ENCODE data around the gene SCARB1.

Gene SCARB1

DNA sequence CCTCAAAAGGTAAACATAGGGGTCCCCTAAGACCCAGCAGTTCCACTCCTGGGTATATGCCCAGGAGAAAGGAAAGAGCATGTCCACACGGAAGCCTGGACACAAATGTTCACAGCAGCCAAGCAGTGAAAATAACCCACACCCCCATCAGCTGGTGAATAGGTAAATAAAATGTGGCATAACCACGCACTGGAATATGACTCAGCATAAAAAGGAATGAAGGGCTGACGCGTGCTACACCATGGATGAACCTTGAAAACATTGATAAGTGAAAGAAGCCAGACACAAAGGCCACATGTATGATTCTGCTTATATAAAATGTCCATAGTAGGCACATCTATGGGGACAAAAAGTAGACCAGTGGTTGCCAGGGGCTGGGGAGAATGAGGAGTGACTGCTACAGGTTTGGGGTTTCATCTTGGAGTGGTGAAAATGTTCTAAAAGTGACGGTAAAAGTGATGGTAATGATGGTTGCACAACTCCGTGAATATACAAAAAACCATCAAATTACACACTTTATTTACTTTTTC is 3.8 kb upstream of the SCARB1 start:
- H3K36me3 ChIP-seq (ENCODE audit: control insufficient read depth in 1 of 2, insufficient read depth in 2 of 2, low read length in 2 of 2) = no peaks in the 10 kb centered on the region
- no peaks in the 10 kb centered on the region for H3K9me3 ChIP-seq (ENCODE audit: control insufficient read depth in 1 of 2, low read length in 2 of 2)
- no peak overlapping the region for H3K27ac ChIP-seq (ENCODE audit: low read length)
- peaks cover 5 to 10% of the 10 kb centered on the region in 2 donors for H3K4me1 ChIP-seq (ENCODE audit: control insufficient read depth in 1 of 2, insufficient read depth in 2 of 2, low read length in 2 of 2)
- no peak overlapping the region for H3K4me3 ChIP-seq (ENCODE audit: low read depth in 1 of 2, low read length in 2 of 2)
- no peaks in the 10 kb centered on the region for H3K27me3 ChIP-seq (ENCODE audit: low read depth, low read length)

DNA sequence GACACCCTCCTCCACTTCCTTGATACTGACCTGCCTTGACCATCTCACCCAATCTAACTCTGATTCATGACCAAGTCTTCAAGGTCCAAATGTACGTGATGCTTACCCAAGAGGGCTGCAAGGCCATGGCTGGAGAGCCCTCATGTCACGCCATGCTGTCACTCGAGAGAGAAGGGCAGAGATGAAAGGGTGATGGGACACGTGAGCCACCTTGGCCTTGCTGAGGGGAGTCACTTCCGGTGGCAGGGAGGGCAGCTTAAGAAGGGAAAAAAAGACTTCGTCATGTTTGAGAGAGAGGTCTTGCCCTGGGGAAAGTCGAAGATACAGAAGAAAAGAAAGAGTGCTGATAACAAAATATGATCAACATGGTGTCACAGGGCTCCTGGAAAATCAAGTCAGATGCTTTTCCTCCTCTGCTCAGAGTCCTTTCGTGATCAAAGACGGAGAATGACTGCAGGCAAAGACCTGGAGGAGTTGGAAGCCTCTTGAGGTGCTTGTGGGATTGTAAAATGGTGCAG is 3.3 kb upstream of the SCARB1 start:
- Histone ChIP-seq H3K4me1 (ENCODE audit: control insufficient read depth in 1 of 2, insufficient read depth in 2 of 2, low read length in 2 of 2) (peaks cover 5 to 12% of the 10 kb centered on the region in 2 donors), H3K4me3 (ENCODE audit: low read depth in 1 of 2, low read length in 2 of 2) (no peak overlapping the region), H3K27me3 (ENCODE audit: low read depth, low read length) (no peaks in the 10 kb centered on the region), H3K27ac (ENCODE audit: low read length) (no peak overlapping the region), H3K36me3 (ENCODE audit: control insufficient read depth in 1 of 2, insufficient read depth in 2 of 2, low read length in 2 of 2) (no peaks in the 10 kb centered on the region), H3K9me3 (ENCODE audit: control insufficient read depth in 1 of 2, low read length in 2 of 2) (no peaks in the 10 kb centered on the region)

DNA sequence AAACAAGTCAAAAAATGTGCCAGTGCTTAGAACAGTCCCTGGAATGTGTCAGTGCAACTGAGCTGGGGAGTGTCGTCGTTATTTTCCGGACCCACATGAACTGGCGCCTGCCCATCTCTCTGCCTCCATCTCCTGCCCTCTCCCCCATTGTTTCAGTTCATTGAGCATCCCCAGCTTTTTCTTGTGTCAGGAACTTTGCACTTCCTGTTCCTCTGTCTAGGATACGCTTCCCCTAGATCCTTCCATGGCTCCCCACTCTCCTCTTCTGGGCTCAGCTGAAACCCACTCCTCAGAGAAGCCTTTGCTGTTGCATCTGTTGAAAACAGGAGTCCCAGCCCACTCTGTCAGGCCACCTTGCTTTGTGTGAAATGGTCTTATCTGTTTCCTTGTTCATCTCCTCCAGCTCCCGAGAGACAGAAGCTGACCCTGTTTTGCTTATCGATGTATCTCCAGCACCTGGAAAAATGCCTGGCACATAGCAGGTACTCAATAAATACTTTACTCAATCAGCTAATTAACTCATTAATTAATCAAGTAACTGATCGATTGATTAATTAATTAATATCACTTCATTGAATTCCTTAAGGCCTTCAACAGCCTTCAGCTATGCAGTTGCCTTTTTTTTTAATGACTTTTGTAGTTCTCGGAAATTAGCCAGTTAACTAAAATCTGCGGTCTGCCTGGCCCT is 2.7 kb upstream of the SCARB1 start:
- Histone ChIP-seq H3K27ac (ENCODE audit: low read length) (no peak overlapping the region), H3K4me3 (ENCODE audit: low read depth in 1 of 2, low read length in 2 of 2) (no peak overlapping the region), H3K36me3 (ENCODE audit: control insufficient read depth in 1 of 2, insufficient read depth in 2 of 2, low read length in 2 of 2) (no peaks in the 10 kb centered on the region), H3K4me1 (ENCODE audit: control insufficient read depth in 1 of 2, insufficient read depth in 2 of 2, low read length in 2 of 2) (peaks cover 5 to 12% of the 10 kb centered on the region in 2 donors), H3K27me3 (ENCODE audit: low read depth, low read length) (no peaks in the 10 kb centered on the region), H3K9me3 (ENCODE audit: control insufficient read depth in 1 of 2, low read length in 2 of 2) (no peaks in the 10 kb centered on the region)

DNA sequence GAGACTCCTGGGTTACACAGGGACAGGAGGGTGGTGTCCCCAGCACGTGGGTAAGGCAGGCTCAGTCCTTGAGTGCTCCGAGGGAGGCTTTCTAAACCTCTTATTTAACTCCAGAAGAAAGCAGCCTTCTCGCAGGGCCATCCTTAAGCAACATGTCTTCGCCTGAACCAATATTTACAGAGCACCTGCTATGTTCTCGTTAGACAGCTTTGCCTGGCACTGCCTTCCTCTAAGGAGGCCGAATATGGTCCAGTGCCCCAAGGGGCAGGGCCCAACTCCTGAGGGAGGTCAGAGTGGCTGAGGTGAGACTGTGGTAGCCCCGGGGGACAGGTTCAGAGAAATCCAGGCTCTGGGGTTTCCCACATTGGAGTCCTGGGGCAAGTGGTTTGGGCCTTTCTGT is 2.1 kb upstream of the SCARB1 start:
- no peaks in the 10 kb centered on the region for H3K36me3 ChIP-seq (ENCODE audit: control insufficient read depth in 1 of 2, insufficient read depth in 2 of 2, low read length in 2 of 2)
- no peak overlapping the region for H3K27ac ChIP-seq (ENCODE audit: low read length)

DNA sequence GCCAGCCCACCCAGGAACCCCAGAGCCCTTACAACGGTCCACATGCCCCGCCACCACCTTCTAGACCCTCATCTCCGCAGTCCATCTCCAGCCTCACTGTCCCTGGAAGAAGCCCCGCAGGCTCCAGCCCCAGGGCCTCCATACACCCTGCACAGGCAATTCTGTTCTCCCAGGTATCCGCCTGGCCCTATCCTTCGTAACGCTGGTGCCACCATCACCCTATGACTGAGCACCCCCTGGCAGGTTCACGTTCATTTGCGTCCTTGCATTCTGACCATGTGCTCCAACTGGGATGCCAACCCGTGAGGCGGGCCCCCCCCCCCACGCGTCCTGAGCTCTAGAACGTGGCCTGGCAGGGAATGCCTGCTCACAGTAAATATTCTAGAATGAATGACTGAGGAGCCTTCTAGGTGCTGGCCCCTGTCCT is 675 bp upstream of the SCARB1 start:
- Histone ChIP-seq H3K27me3 (ENCODE audit: low read depth, low read length) (no peaks in the 10 kb centered on the region), H3K9me3 (ENCODE audit: control insufficient read depth in 1 of 2, low read length in 2 of 2) (no peaks in the 10 kb centered on the region), H3K4me1 (ENCODE audit: control insufficient read depth in 1 of 2, insufficient read depth in 2 of 2, low read length in 2 of 2) (peaks cover 5 to 19% of the 10 kb centered on the region in 2 donors), H3K27ac (ENCODE audit: low read length) (no peak overlapping the region), H3K4me3 (ENCODE audit: low read depth in 1 of 2, low read length in 2 of 2) (peak overlapping the region; percentile 39 to 86), H3K36me3 (ENCODE audit: control insufficient read depth in 1 of 2, insufficient read depth in 2 of 2, low read length in 2 of 2) (no peaks in the 10 kb centered on the region)

More for the DNA sequence above, 2.1 kb upstream of the SCARB1 start:
- Histone ChIP-seq H3K4me1 (ENCODE audit: control insufficient read depth in 1 of 2, insufficient read depth in 2 of 2, low read length in 2 of 2) (peaks cover 5 to 15% of the 10 kb centered on the region in 2 donors), H3K9me3 (ENCODE audit: control insufficient read depth in 1 of 2, low read length in 2 of 2) (no peaks in the 10 kb centered on the region), H3K27me3 (ENCODE audit: low read depth, low read length) (no peaks in the 10 kb centered on the region), H3K4me3 (ENCODE audit: low read depth in 1 of 2, low read length in 2 of 2) (no peak overlapping the region)

DNA sequence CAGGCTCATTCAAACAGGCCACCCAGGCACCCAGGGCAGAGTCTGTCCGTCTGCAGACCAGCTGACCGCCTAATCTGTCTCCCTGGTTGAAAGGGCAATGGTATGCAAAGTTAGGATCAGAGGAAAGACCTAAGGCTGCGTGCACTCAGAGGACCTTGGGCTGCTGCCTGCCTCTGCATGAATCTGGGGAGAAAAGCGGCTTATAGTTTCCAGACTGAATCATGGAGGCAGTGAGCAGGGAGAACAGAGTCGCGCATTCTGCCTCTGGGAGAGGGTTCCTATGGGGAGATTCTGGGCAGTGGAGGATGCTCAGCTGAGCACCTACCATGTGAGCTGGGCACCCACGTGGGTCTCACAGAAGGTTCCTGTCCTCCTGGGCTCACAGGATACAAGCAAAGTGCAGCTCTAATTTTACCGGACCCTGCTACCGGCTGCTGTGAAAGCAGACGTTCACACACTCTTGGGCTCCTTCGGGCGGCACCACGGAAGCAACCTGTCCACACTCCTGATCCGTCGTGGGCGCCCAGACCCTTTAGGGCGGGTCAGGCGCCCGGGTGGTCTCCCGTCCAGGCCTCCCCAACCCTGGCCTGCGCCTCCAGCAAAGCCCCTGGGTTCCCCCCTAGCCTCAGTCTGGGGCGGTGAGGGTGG is 772 bp downstream of the SCARB1 start:
- H3K4me3 ChIP-seq (ENCODE audit: low read depth in 1 of 2, low read length in 2 of 2) = peak overlapping the region; percentile 55 to 86
- H3K4me1 ChIP-seq (ENCODE audit: control insufficient read depth in 1 of 2, insufficient read depth in 2 of 2, low read length in 2 of 2) = peaks cover 5 to 19% of the 10 kb centered on the region in 2 donors
- no peaks in the 10 kb centered on the region for H3K36me3 ChIP-seq (ENCODE audit: control insufficient read depth in 1 of 2, insufficient read depth in 2 of 2, low read length in 2 of 2)
- H3K9me3 ChIP-seq (ENCODE audit: control insufficient read depth in 1 of 2, low read length in 2 of 2) = no peaks in the 10 kb centered on the region
- no peaks in the 10 kb centered on the region for H3K27me3 ChIP-seq (ENCODE audit: low read depth, low read length)
- H3K27ac ChIP-seq (ENCODE audit: low read length) = no peak overlapping the region

DNA sequence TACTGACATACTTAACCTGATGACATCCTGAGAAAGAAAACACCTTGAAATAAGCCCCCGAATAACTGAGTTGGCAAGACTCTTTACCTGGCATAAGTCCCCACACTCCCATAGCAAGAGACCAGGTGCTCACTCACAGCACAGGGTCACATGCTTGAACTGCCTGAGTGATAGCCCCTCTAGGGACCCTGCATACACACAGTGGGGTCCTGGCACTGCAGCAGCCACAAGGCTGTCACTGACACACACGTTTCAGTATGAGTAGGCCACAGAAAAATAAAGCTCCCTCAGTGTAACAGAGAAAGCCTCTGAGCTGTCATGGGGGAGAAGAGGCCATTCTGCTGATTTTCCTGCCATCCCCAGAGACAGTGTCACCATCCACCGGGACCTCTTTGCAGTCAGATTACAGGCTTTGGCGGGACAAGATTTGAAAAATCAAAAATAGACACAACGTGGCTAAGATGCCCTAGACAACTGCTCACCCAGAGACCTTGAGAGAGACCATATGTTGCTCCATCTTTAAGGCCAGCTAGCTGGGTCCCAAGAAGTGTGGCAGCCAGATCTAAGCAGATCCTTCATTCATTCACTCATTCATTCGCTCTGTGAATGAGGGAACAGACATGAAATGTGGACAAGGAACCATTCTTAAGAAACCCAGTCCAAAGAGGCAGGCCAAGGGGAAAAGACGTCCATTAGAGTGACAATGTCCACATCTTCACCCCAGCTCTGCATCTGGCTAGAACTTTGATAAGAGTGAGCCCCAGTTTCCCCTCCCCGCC is 1.6 kb downstream of the SCARB1 start:
- no peak overlapping the region for H3K27ac ChIP-seq (ENCODE audit: low read length)
- H3K9me3 ChIP-seq (ENCODE audit: control insufficient read depth in 1 of 2, low read length in 2 of 2) = no peaks in the 10 kb centered on the region
- H3K27me3 ChIP-seq (ENCODE audit: low read depth, low read length) = no peaks in the 10 kb centered on the region
- peaks cover 5 to 19% of the 10 kb centered on the region in 2 donors for H3K4me1 ChIP-seq (ENCODE audit: control insufficient read depth in 1 of 2, insufficient read depth in 2 of 2, low read length in 2 of 2)
- H3K36me3 ChIP-seq (ENCODE audit: control insufficient read depth in 1 of 2, insufficient read depth in 2 of 2, low read length in 2 of 2) = no peaks in the 10 kb centered on the region
- H3K4me3 ChIP-seq (ENCODE audit: low read depth in 1 of 2, low read length in 2 of 2) = peak overlapping the region in 1 of 2 donors; percentile 86

DNA sequence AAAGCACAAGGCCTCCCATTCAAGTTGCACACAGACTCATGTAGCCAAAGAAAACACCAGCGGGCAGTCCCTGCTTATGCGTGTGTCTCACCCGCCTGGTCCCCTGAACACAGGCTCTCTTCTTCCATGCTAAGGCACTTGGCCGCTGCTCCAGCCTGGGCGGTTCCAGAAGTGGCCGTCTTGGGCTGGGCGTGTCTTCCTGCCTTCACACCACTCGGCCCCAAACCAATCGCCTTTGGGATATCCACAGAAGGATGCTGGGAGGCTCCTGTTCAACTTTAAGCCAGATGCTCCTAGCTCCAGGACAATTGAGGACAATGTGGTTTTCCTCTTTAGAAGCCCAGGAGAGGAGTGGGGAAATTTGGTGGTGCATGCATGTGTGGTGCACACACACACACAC is 2.2 kb downstream of the SCARB1 start:
- no peaks in the 10 kb centered on the region for H3K27me3 ChIP-seq (ENCODE audit: low read depth, low read length)
- H3K9me3 ChIP-seq (ENCODE audit: control insufficient read depth in 1 of 2, low read length in 2 of 2) = no peaks in the 10 kb centered on the region
- H3K36me3 ChIP-seq (ENCODE audit: control insufficient read depth in 1 of 2, insufficient read depth in 2 of 2, low read length in 2 of 2) = no peaks in the 10 kb centered on the region
- H3K4me1 ChIP-seq (ENCODE audit: control insufficient read depth in 1 of 2, insufficient read depth in 2 of 2, low read length in 2 of 2) = peaks cover 5 to 24% of the 10 kb centered on the region in 2 donors
- no peak overlapping the region for H3K27ac ChIP-seq (ENCODE audit: low read length)
- no peak overlapping the region for H3K4me3 ChIP-seq (ENCODE audit: low read depth in 1 of 2, low read length in 2 of 2)

DNA sequence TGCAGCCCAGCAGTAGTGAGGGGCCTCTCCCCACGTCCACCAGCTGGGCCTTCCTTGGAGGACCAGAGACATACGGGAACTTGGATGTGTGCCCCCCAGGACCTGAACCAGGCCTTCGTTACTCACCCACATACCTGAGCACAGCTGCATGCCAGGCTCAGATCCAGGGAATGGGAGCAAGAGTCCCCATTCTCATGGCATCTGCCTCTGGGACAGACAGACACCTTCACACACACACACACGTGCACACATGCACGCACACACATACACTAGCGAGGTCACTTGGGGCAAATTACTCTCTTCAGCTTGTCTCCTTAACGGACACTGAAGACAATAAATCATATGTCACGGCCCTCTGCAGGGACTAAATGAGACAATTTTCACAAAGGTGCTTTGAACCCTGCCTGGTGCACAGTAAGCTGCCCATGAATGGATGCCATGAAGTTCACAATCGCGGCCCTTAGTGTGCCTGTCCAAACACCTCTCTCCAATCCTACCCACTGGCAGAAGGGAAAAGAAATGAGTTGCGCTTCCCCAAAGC is 5.7 kb downstream of the SCARB1 start:
- H3K4me1 ChIP-seq (ENCODE audit: control insufficient read depth in 1 of 2, insufficient read depth in 2 of 2, low read length in 2 of 2) = peaks cover 9 to 37% of the 10 kb centered on the region in 2 donors
- H3K27me3 ChIP-seq (ENCODE audit: low read depth, low read length) = no peaks in the 10 kb centered on the region
- H3K4me3 ChIP-seq (ENCODE audit: low read depth in 1 of 2, low read length in 2 of 2) = no peak overlapping the region
- H3K9me3 ChIP-seq (ENCODE audit: control insufficient read depth in 1 of 2, low read length in 2 of 2) = no peaks in the 10 kb centered on the region
- no peak overlapping the region for H3K27ac ChIP-seq (ENCODE audit: low read length)
- no peaks in the 10 kb centered on the region for H3K36me3 ChIP-seq (ENCODE audit: control insufficient read depth in 1 of 2, insufficient read depth in 2 of 2, low read length in 2 of 2)

DNA sequence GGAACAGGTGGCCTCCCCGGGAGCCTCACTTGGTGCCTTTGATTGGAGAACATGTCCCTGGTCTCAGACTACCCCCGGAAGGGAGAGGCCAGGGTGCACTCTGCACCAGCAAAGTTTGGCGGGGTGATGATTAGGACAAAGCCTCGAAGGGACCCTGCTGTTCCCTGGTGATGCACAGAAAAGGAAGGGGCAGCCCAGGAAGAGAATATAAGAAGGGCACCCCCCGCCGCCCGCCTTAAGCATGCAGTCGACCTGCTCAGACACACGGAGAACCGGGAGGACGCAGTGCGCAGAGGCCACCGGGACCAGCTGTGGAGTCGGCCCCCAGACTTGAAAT is 6.9 kb downstream of the SCARB1 start:
- H3K4me1 ChIP-seq (ENCODE audit: control insufficient read depth in 1 of 2, insufficient read depth in 2 of 2, low read length in 2 of 2) = peaks cover 13 to 32% of the 10 kb centered on the region in 2 donors
- H3K9me3 ChIP-seq (ENCODE audit: control insufficient read depth in 1 of 2, low read length in 2 of 2) = no peaks in the 10 kb centered on the region
- no peaks in the 10 kb centered on the region for H3K27me3 ChIP-seq (ENCODE audit: low read depth, low read length)
- no peak overlapping the region for H3K27ac ChIP-seq (ENCODE audit: low read length)
- H3K4me3 ChIP-seq (ENCODE audit: low read depth in 1 of 2, low read length in 2 of 2) = no peak overlapping the region
- H3K36me3 ChIP-seq (ENCODE audit: control insufficient read depth in 1 of 2, insufficient read depth in 2 of 2, low read length in 2 of 2) = no peaks in the 10 kb centered on the region
